SK-N-SH (cell line): ENCODE results near the gene PSIP1.

Experiments used
- ELF1 ChIP-seq: IDR thresholded peaks from 2 replicates; pipeline ENCODE4 v1.4.0; 2012
- EP300 ChIP-seq, 2 experiments: IDR thresholded peaks; 2 replicates each; pipeline versions ENCODE4 v1.4.0 to v1.6.1; 2012; ENCODE audit warnings: borderline replicate concordance in 1 of 2, low read depth in 1 of 2, low read length in 1 of 2
- JUND ChIP-seq: IDR thresholded peaks from 2 replicates; pipeline ENCODE4 v1.4.0; 2012
- TF ChIP-seq, protein P1 (sequence below): IDR thresholded peaks from 2 replicates; pipeline ENCODE4 v1.4.0; 2012; ENCODE audit warnings: low read depth, borderline replicate concordance
- TF ChIP-seq, protein P2 (sequence below): fragments of 200-600 bp; sonication (generic); IDR thresholded peaks from 2 replicates; pipeline ENCODE4 v1.6.1; 2017; ENCODE audit warnings: antibody characterized with exemption, mild to moderate bottlenecking, moderate library complexity

DNA sequence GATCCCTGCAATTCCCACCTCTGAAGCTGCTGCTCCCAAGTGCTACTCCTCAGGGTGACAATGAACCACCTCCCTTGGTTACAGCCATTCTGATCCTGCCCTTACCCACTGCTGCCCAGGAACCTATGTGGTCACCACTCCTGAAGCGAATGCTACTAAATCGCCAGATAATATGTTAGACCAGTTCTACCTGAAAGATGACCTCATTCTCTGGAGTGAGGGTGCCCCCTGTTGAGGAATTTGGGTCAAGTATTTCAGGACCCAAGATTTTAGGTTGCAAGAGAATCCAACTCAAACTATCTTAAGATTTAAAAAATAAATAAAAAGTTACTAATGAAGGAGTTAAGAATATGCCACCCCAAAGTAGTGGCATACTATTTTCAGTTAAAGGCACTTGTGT is 93.9 kb downstream of the PSIP1 start:
- TF ChIP-seq, protein P1, sequence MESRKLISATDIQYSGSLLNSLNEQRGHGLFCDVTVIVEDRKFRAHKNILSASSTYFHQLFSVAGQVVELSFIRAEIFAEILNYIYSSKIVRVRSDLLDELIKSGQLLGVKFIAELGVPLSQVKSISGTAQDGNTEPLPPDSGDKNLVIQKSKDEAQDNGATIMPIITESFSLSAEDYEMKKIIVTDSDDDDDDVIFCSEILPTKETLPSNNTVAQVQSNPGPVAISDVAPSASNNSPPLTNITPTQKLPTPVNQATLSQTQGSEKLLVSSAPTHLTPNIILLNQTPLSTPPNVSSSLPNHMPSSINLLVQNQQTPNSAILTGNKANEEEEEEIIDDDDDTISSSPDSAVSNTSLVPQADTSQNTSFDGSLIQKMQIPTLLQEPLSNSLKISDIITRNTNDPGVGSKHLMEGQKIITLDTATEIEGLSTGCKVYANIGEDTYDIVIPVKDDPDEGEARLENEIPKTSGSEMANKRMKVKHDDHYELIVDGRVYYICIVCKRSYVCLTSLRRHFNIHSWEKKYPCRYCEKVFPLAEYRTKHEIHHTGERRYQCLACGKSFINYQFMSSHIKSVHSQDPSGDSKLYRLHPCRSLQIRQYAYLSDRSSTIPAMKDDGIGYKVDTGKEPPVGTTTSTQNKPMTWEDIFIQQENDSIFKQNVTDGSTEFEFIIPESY = no peak
- no peak for TF ChIP-seq ELF1
- TF ChIP-seq JUND = no peak
- TF ChIP-seq, protein P2, sequence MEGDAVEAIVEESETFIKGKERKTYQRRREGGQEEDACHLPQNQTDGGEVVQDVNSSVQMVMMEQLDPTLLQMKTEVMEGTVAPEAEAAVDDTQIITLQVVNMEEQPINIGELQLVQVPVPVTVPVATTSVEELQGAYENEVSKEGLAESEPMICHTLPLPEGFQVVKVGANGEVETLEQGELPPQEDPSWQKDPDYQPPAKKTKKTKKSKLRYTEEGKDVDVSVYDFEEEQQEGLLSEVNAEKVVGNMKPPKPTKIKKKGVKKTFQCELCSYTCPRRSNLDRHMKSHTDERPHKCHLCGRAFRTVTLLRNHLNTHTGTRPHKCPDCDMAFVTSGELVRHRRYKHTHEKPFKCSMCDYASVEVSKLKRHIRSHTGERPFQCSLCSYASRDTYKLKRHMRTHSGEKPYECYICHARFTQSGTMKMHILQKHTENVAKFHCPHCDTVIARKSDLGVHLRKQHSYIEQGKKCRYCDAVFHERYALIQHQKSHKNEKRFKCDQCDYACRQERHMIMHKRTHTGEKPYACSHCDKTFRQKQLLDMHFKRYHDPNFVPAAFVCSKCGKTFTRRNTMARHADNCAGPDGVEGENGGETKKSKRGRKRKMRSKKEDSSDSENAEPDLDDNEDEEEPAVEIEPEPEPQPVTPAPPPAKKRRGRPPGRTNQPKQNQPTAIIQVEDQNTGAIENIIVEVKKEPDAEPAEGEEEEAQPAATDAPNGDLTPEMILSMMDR = peak; percentile 56
- TF ChIP-seq EP300 (IDR thresholded peaks at IDR 0.05; ENCODE audit: borderline replicate concordance in 1 of 2, low read depth in 1 of 2, low read length in 1 of 2) = no peak
